GM06990 (cell line): ENCODE results near the gene TNFRSF13B.

Experiments used
- DNase-seq: peaks from one replicate; pipeline ENCODE4 v3.0.0-alpha.2; 2011; ENCODE audit not compliant: insufficient read length; ENCODE audit errors: extremely low read depth
- H3K27me3 ChIP-seq: replicated peaks from 2 replicates; pipeline ENCODE4 v1.6.0; 2011; ENCODE audit warnings: low read length; ENCODE audit not compliant: control insufficient read depth, insufficient read depth
- H3K36me3 ChIP-seq: 2 replicates; pipeline ENCODE4 v1.5.1; 2011; ENCODE audit warnings: low read length; ENCODE audit not compliant: control insufficient read depth, insufficient read depth
- H3K4me3 ChIP-seq: replicated peaks from 2 replicates; pipeline ENCODE4 v1.5.1; 2011; ENCODE audit warnings: low read depth, mild to moderate bottlenecking, control low read depth, low read length
- CTCF ChIP-seq: IDR thresholded peaks from 2 replicates; pipeline ENCODE4 v1.5.1; 2011; ENCODE audit warnings: low read length, control low read depth, mild to moderate bottlenecking, inconsistent platforms; ENCODE audit not compliant: insufficient read depth, poor library complexity, severe bottlenecking

Gene TNFRSF13B

GRCh38 chr17:16971458-16972338, at the start of gene TNFRSF13B:
Gene TNFRSF13B, minus strand, starts transcription at chr17:16972118. Its CDS starts 43 bp downstream, at chr17:16972075.
- Histone ChIP-seq H3K36me3 (no peaks in the 10 kb centered on the region), H3K4me3 (peak within 1 kb of the TSS; percentile 74), H3K27me3 (no peaks in the 10 kb centered on the region)
- DNase-seq: peak; percentile 78
- TF ChIP-seq CTCF: no peak

GRCh38 chr17:17021194-17021863, 49.4 kb upstream of the TNFRSF13B start:
- TF ChIP-seq CTCF: no peak
- Histone ChIP-seq H3K27me3 (no peaks in the 10 kb centered on the region; the same call in 1 of the 2 replicates), H3K36me3 (no peaks in the 10 kb centered on the region), H3K4me3 (no peak overlapping the region)
- DNase-seq: no peak

- no peak overlapping the region for H3K4me3 ChIP-seq
- no peak for TF ChIP-seq CTCF
- no peaks in the 10 kb centered on the region for H3K36me3 ChIP-seq
- no peaks in the 10 kb centered on the region; the same call in 1 of the 2 replicates for H3K27me3 ChIP-seq
- no peak for DNase-seq
Measured at GRCh38 chr17:17020821-17021193, 48.9 kb upstream of the TNFRSF13B start.

- Histone ChIP-seq H3K4me3 (no peak overlapping the region), H3K36me3 (no peaks in the 10 kb centered on the region), H3K27me3 (no peaks in the 10 kb centered on the region; the same call in 1 of the 2 replicates)
- DNase-seq: no peak
- no peak for TF ChIP-seq CTCF
Measured at GRCh38 chr17:17019891-17020456, 48.1 kb upstream of the TNFRSF13B start.

- TF ChIP-seq CTCF: no peak
- no peak overlapping the region for H3K4me3 ChIP-seq
- H3K27me3 ChIP-seq: no peaks in the 10 kb centered on the region; the same call in 1 of the 2 replicates
- H3K36me3 ChIP-seq: no peaks in the 10 kb centered on the region
- no peak for DNase-seq
Measured at GRCh38 chr17:17019430-17019762, 47.5 kb upstream of the TNFRSF13B start.
